Glomerular visceral epithelial cell (primary cell): Measurements from ENCODE around the gene LIG4.

Experiments
- DNase-seq: peaks from one replicate; pipeline ENCODE4 v3.0.0-alpha.2; 2016; ENCODE audit errors: extremely low spot score

The LIG4 gene

GRCh38 chr13:108194435-108194936 lies 20.9 kb downstream of the LIG4 start:
- no peak for DNase-seq

GRCh38 chr13:108193806-108194205 lies 21.5 kb downstream of the LIG4 start:
- DNase-seq = no peak

GRCh38 chr13:108190897-108191296 lies 24.4 kb downstream of the LIG4 start:
- no peak for DNase-seq

- DNase-seq = no peak
These were observed 27.1 kb downstream of the LIG4 start for GRCh38 chr13:108188260-108188659.

- DNase-seq = no peak
These were observed 30.1 kb downstream of the LIG4 start for GRCh38 chr13:108185223-108185622.

GRCh38 chr13:108182652-108183051 lies 32.7 kb downstream of the LIG4 start:
- DNase-seq = no peak

- no peak for DNase-seq
These were observed 37.3 kb downstream of the LIG4 start for GRCh38 chr13:108178078-108178477.

GRCh38 chr13:108176685-108177274 lies 38.6 kb downstream of the LIG4 start:
- peak; percentile 6 for DNase-seq

GRCh38 chr13:108168929-108169328 lies 46.4 kb downstream of the LIG4 start:
- no peak for DNase-seq

GRCh38 chr13:108166078-108166477 lies 49.3 kb downstream of the LIG4 start:
- no peak for DNase-seq

GRCh38 chr13:108158746-108159145 lies 56.6 kb downstream of the LIG4 start:
- DNase-seq = no peak
